HL-60 (cell line): ENCODE results near the gene RBM18.

ENCODE experiments used
- DNase-seq, 2 experiments: peaks; one replicate each; pipeline ENCODE4 v3.0.0-alpha.2; 2010 to 2020; ENCODE audit warnings: low read depth in 1 of 2, low spot score in 1 of 2
- H3K27ac ChIP-seq: fragments of 250-450 bp; sonication (Bioruptor Pico); replicated peaks from 2 replicates; pipeline ENCODE4 v1.5.1; 2020; ENCODE audit warnings: mild to moderate bottlenecking, moderate library complexity
- H3K27me3 ChIP-seq: fragments of 250-450 bp; sonication (Bioruptor Pico); 2 replicates; pipeline ENCODE4 v1.5.1; 2021; ENCODE audit warnings: mild to moderate bottlenecking, moderate library complexity; ENCODE audit not compliant: insufficient read depth, poor library complexity, severe bottlenecking
- H3K4me3 ChIP-seq: replicated peaks from 2 replicates; pipeline ENCODE4 v1.5.1; 2011; ENCODE audit warnings: mild to moderate bottlenecking, control low read depth, low read length; ENCODE audit not compliant: insufficient read depth
- GABPA ChIP-seq: IDR thresholded peaks from 2 replicates; pipeline ENCODE4 v1.6.1; 2012; ENCODE audit warnings: low read depth
- POLR2AphosphoS5 ChIP-seq: IDR thresholded peaks from 2 replicates; pipeline ENCODE4 v1.6.1; 2012; ENCODE audit warnings: low read depth
- SPI1 ChIP-seq: IDR thresholded peaks from 2 replicates; pipeline ENCODE4 v1.6.1; 2012; ENCODE audit warnings: low read depth, mild to moderate bottlenecking, borderline replicate concordance
- TF ChIP-seq, protein P1 (sequence below): IDR thresholded peaks from one replicate; pipeline ENCODE4 v1.5.1; 2011; ENCODE audit warnings: low read length, control low read depth, inconsistent platforms; ENCODE audit not compliant: insufficient read depth
- TF ChIP-seq, protein P2 (sequence below): IDR thresholded peaks from 2 replicates; pipeline ENCODE4 v1.6.1; 2012; ENCODE audit warnings: low read depth; ENCODE audit not compliant: insufficient replicate concordance

The RBM18 gene

GRCh38 chr9:122215663-122216062 lies 49.0 kb downstream of the RBM18 start:
- Histone ChIP-seq H3K27ac (no peak overlapping the region), H3K27me3 (peaks cover 68% of the 10 kb centered on the region), H3K4me3 (no peak overlapping the region)
- no peak for DNase-seq
- TF ChIP-seq SPI1: no peak
- TF ChIP-seq GABPA: no peak
- no peak for TF ChIP-seq POLR2AphosphoS5
- TF ChIP-seq, protein P1, sequence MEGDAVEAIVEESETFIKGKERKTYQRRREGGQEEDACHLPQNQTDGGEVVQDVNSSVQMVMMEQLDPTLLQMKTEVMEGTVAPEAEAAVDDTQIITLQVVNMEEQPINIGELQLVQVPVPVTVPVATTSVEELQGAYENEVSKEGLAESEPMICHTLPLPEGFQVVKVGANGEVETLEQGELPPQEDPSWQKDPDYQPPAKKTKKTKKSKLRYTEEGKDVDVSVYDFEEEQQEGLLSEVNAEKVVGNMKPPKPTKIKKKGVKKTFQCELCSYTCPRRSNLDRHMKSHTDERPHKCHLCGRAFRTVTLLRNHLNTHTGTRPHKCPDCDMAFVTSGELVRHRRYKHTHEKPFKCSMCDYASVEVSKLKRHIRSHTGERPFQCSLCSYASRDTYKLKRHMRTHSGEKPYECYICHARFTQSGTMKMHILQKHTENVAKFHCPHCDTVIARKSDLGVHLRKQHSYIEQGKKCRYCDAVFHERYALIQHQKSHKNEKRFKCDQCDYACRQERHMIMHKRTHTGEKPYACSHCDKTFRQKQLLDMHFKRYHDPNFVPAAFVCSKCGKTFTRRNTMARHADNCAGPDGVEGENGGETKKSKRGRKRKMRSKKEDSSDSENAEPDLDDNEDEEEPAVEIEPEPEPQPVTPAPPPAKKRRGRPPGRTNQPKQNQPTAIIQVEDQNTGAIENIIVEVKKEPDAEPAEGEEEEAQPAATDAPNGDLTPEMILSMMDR: no peak
- TF ChIP-seq, protein P2, sequence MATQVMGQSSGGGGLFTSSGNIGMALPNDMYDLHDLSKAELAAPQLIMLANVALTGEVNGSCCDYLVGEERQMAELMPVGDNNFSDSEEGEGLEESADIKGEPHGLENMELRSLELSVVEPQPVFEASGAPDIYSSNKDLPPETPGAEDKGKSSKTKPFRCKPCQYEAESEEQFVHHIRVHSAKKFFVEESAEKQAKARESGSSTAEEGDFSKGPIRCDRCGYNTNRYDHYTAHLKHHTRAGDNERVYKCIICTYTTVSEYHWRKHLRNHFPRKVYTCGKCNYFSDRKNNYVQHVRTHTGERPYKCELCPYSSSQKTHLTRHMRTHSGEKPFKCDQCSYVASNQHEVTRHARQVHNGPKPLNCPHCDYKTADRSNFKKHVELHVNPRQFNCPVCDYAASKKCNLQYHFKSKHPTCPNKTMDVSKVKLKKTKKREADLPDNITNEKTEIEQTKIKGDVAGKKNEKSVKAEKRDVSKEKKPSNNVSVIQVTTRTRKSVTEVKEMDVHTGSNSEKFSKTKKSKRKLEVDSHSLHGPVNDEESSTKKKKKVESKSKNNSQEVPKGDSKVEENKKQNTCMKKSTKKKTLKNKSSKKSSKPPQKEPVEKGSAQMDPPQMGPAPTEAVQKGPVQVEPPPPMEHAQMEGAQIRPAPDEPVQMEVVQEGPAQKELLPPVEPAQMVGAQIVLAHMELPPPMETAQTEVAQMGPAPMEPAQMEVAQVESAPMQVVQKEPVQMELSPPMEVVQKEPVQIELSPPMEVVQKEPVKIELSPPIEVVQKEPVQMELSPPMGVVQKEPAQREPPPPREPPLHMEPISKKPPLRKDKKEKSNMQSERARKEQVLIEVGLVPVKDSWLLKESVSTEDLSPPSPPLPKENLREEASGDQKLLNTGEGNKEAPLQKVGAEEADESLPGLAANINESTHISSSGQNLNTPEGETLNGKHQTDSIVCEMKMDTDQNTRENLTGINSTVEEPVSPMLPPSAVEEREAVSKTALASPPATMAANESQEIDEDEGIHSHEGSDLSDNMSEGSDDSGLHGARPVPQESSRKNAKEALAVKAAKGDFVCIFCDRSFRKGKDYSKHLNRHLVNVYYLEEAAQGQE: no peak

- H3K27ac ChIP-seq: no peak overlapping the region
- no peak overlapping the region for H3K4me3 ChIP-seq
- H3K27me3 ChIP-seq: peaks cover 61% of the 10 kb centered on the region
These were observed 50.1 kb downstream of the RBM18 start for GRCh38 chr9:122214507-122214906.

GRCh38 chr9:122213589-122214413 lies 50.8 kb downstream of the RBM18 start:
- TF ChIP-seq POLR2AphosphoS5 (no peak), SPI1 (no peak), GABPA (no peak)
- TF ChIP-seq, protein P1: no peak
- TF ChIP-seq, protein P2: no peak
- peaks cover 54% of the 10 kb centered on the region for H3K27me3 ChIP-seq
- no peak overlapping the region for H3K27ac ChIP-seq
- H3K4me3 ChIP-seq: peak overlapping the region; percentile 36
- DNase-seq: peak; percentile 25 to 34

More at GRCh38 chr9:122214507-122214906, 50.1 kb downstream of the RBM18 start:
- TF ChIP-seq SPI1 (no peak), POLR2AphosphoS5 (no peak), GABPA (no peak)
- TF ChIP-seq, protein P1: no peak
- TF ChIP-seq, protein P2: no peak
- DNase-seq: no peak
